ENCODE results near the gene CDK14. TPM values are rescaled to one million over a fixed set of nuclear protein-coding genes. Genes with fewer than 3 reads are reported as not detected.
"Not testable (repeated sequence)": the region's sequence is repeated elsewhere in the genome, so short reads cannot be mapped to it uniquely, and the experiment has no call there.

Gene CDK14
- total RNA-seq, 1 donor, result 44.8 TPM

- TF ChIP-seq CTCF (IDR thresholded peaks at IDR 0.05; ENCODE audit: insufficient read depth, low read length), result no peak
- no peak overlapping the region for H3K4me3 ChIP-seq (ENCODE audit: low read depth, low read length)
Measured at GRCh38 chr7:91168871-91169829, 573.0 kb downstream of the CDK14 start.

DNA sequence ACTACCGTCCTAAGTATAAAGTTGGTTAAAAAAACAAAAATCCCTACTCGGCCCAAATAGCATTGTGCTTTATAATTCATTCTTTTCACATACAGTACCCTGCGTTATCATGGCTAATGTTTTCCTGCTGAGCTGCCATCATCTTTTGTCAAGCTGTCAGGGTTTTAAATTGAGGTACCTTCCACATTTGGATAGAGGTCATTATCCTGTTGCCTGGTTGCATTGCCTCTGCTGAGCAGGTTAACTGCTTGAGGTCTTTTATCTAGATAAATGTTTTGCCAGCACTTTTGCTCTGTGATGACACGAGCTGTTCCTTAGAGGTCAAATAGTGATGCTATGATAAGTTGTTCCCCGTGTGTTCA lies 573.7 kb downstream of the CDK14 start:
- no peak for TF ChIP-seq CTCF (IDR thresholded peaks at IDR 0.05; ENCODE audit: insufficient read depth, low read length)
- no peak for DNase-seq (ENCODE audit: low read depth)
- H3K4me3 ChIP-seq (ENCODE audit: low read depth, low read length), result no peak overlapping the region

More at GRCh38 chr7:91168871-91169829, 573.0 kb downstream of the CDK14 start:
- DNase-seq (ENCODE audit: low read depth), result no peak

- DNase-seq (ENCODE audit: low read depth); H3K4me3 ChIP-seq (ENCODE audit: low read depth, low read length): not testable (repeated sequence)
Measured at GRCh38 chr7:91173265-91173664, 577.1 kb downstream of the CDK14 start.

GRCh38 chr7:91180746-91181145 lies 584.6 kb downstream of the CDK14 start:
- TF ChIP-seq CTCF (IDR thresholded peaks at IDR 0.05; ENCODE audit: insufficient read depth, low read length), result no peak
- DNase-seq (ENCODE audit: low read depth), result no peak
- H3K4me3 ChIP-seq (ENCODE audit: low read depth, low read length), result no peak overlapping the region

DNA sequence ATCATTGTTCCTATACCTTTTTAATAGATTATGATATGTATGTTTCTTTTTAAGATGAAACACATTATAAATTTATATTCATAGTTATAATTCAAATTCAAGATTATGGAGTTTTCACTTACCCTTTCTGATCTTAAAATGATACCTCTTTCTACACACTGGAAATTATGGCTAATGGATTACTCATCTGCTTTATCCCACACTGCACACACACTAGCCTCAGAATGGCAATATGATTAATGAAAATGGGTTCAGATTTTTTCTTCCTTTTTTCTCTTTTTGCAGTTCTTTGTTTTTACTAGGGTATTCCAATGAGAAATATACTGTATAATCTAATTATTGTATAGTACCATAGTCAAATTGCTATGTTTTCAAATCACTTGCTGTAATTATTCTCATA lies 585.8 kb downstream of the CDK14 start:
- peak; percentile 25 for DNase-seq (ENCODE audit: low read depth)
- no peak overlapping the region for H3K4me3 ChIP-seq (ENCODE audit: low read depth, low read length)
- no peak for TF ChIP-seq CTCF (IDR thresholded peaks at IDR 0.05; ENCODE audit: insufficient read depth, low read length)

GRCh38 chr7:91182819-91183764 lies 587.0 kb downstream of the CDK14 start:
- peak; percentile 95 for DNase-seq (ENCODE audit: low read depth)
- H3K4me3 ChIP-seq (ENCODE audit: low read depth, low read length), result no peak overlapping the region
- no peak for TF ChIP-seq CTCF (IDR thresholded peaks at IDR 0.05; ENCODE audit: insufficient read depth, low read length)

DNA sequence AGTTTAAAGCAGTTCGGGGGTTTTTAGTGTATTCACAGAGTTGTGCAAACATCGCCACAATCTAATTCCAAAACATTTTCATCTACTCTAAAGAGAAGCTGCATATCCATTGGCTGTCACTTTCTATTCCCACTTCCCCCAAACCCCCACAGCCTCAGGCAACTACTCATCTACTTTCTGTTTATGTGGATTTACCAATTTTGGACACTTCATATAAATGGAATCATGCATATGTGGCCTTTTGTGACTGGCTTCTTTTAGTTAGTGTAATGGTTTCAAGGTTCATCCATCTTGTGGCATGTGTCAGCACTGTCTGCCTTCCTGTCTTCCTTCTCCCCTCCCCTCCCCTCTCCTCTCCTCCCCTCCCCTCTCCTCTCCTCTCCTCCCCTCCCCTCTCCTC lies 589.6 kb downstream of the CDK14 start:
- no peak for DNase-seq (ENCODE audit: low read depth)

More for the DNA sequence above, 589.6 kb downstream of the CDK14 start:
- H3K4me3 ChIP-seq (ENCODE audit: low read depth, low read length), result no peak overlapping the region
- TF ChIP-seq CTCF (IDR thresholded peaks at IDR 0.05; ENCODE audit: insufficient read depth, low read length), result no peak
